GM23338 (cell line): ENCODE results near the gene NEK2.
"Not testable (repeated sequence)": the region's sequence is repeated elsewhere in the genome, so short reads cannot be mapped to it uniquely, and the experiment has no call there.

Experiments
- CREB1 ChIP-seq: fragments of 250-450 bp; sonication (Bioruptor Pico); IDR thresholded peaks from 2 replicates; pipeline ENCODE4 v1.5.0; 2020; ENCODE audit warnings: low read depth, mild to moderate bottlenecking, moderate library complexity
- CTCF ChIP-seq, 2 experiments: fragments of 200-600 bp in 1 of 2; sonication (generic) in 1 of 2; conservative IDR thresholded peaks; 2 replicates each; pipeline versions ENCODE4 v1.5.1 to v1.6.1; 2016 to 2017; ENCODE audit warnings: antibody characterized with exemption in 2 of 2, low read depth in 2 of 2, mild to moderate bottlenecking in 2 of 2, moderate library complexity in 1 of 2
- ETS1 ChIP-seq: IDR thresholded peaks from 2 replicates; pipeline ENCODE4 v1.6.1; 2016; ENCODE audit warnings: antibody characterized with exemption
- EZH2 ChIP-seq: fragments of 200-600 bp; sonication (generic); IDR thresholded peaks from one replicate; pipeline ENCODE4 v1.8.0; 2017; ENCODE audit warnings: antibody characterized with exemption, mild to moderate bottlenecking, low read depth; ENCODE audit not compliant: unreplicated experiment
- EZH2phosphoT487 ChIP-seq: fragments of 200-600 bp; sonication (generic); IDR thresholded peaks from one replicate; pipeline ENCODE4 v1.8.1; 2018; ENCODE audit warnings: antibody characterized with exemption; ENCODE audit not compliant: unreplicated experiment
- POLR2AphosphoS5 ChIP-seq: IDR thresholded peaks from 2 replicates; pipeline ENCODE4 v1.6.1; 2016; ENCODE audit warnings: antibody characterized with exemption, low read depth
- ZNF331 ChIP-seq: fragments of 250-450 bp; sonication (Bioruptor Pico); IDR thresholded peaks from 2 replicates; pipeline ENCODE4 v1.5.0; 2020; ENCODE audit warnings: low read depth, mild to moderate bottlenecking, moderate library complexity

- TF ChIP-seq CTCF (conservative IDR thresholded peaks at IDR 0.05; ENCODE audit: low read depth in 2 of 2); POLR2AphosphoS5; EZH2phosphoT487; ZNF331 (CRISPR knock-in tag); ETS1; CREB1 (CRISPR knock-in tag); EZH2: not testable (repeated sequence)
These were observed 41.1 kb upstream of the NEK2 start for GRCh38 chr1:211716555-211716954.
